Adrenal gland (tissue), 12 donors: ENCODE measurements around the gene UNK. TPM values are rescaled to one million over a fixed set of nuclear protein-coding genes. Genes with fewer than 3 reads are reported as not detected.

Experiments
- DNase-seq, 7 donors: peaks; one replicate each; pipeline ENCODE4 v3.0.0-alpha.2; 2019 to 2020
- H3K27ac ChIP-seq, 5 donors: fragments of 200-600 bp; sonication (generic) in 4 of 5; 1 replicate in 3 of 5; 2 replicates in 2 of 5; pipeline versions ENCODE4 v1.5.1 to v1.8.0; 2016 to 2020; ENCODE audit warnings: mild to moderate bottlenecking in 1 of 5
- H3K27me3 ChIP-seq: fragments of 200-600 bp; 2 replicates; pipeline ENCODE4 v1.8.0; 2021
- H3K36me3 ChIP-seq, 2 donors: fragments of 200-600 bp; replicated peaks in 1 of 2; 1 replicate in 1 of 2; 2 replicates in 1 of 2; pipeline versions ENCODE4 v1.5.1 to v1.8.0; 2018 to 2022
- H3K4me1 ChIP-seq, 2 donors: fragments of 200-600 bp; replicated peaks in 1 of 2; 1 replicate in 1 of 2; 2 replicates in 1 of 2; pipeline versions ENCODE4 v1.5.1 to v1.8.0; 2018 to 2021
- H3K4me3 ChIP-seq, 4 donors: fragments of 200-600 bp; sonication (generic) in 3 of 4; one replicate each; pipeline ENCODE4 v1.5.1; 2016 to 2018
- H3K9me3 ChIP-seq, 3 donors: fragments of 200-600 bp; sonication (generic) in 1 of 3; replicated peaks in 1 of 3; 1 replicate in 2 of 3; 2 replicates in 1 of 3; pipeline versions ENCODE4 v1.5.1 to v1.8.0; 2016 to 2021
- CTCF ChIP-seq, 6 experiments: fragments of 450-650 bp in 4 of 6; fragments of 200-600 bp in 2 of 6; sonication (generic) in 1 of 6; IDR thresholded peaks; 1 replicate in 5 of 6; 2 replicates in 1 of 6; pipeline versions ENCODE4 v1.5.1 to v1.8.0; 2016 to 2021; ENCODE audit warnings: antibody characterized with exemption in 6 of 6, mild to moderate bottlenecking in 2 of 6, moderate library complexity in 1 of 6
- POLR2A ChIP-seq, 2 donors: fragments of 450-650 bp; IDR thresholded peaks; one replicate each; pipeline ENCODE4 v1.6.1; 2017; ENCODE audit warnings: antibody characterized with exemption in 2 of 2, mild to moderate bottlenecking in 2 of 2, moderate library complexity in 1 of 2
- WGBS, 4 donors: extraction: QIAGEN DNeasy Blood & Tissue Kit in 2 of 4; methylation state at CpG; one replicate each; pipeline versions ENCODE4 v1.1.5 to v1.1.7; 2013 to 2017; 5-methylcytosine and 5-hydroxymethylcytosine counted together
- intact Hi-C, 2 donors: fragments of 100-400 bp; cut with DNase I; formaldehyde crosslinking; loops; one replicate each; pipeline versions ENCODE4 v1.14.1 to v1.15.0; 2022 to 2023
- polyA plus RNA-seq, 3 donors: library from polyadenylated mRNA; stranded (reverse); fragments of 200-250 nt in 2 of 3; fragments of 350-450 nt in 1 of 3; fragmentation: Illumina TruSeq in 1 of 3; extraction: RNeasy Lipid Tissue Mini Kit (QIAGEN cat#74804) in 1 of 3; gene quantifications; one replicate each; pipeline ENCODE4 v1.2.3, GENCODE V29; 2013 to 2014
- total RNA-seq, 9 donors: library from RNA; depleted of rRNA in 4 of 9; stranded (reverse); fragments of >200 nt in 4 of 9; fragments of 120-200 nt in 1 of 9; fragmentation: NEBNext Ultra II Directional in 1 of 9; extraction: Animal tissue kit (Norgen Biotek cat#: 25700) in 1 of 9; gene quantifications; one replicate each; pipeline versions ENCODE4 v1.1.0 to v1.2.4, GENCODE V29; 2013 to 2023
- donor health status: healthy with polysubstance abuse.
- donor health status: Bipolar disorder and iron deficiency.
- donor health status: DM: yes; HTN: yes; CAD: no.
- donor health status: DM: no; HTN: no; CAD: no.
- donor health status: DM: no; HTN: no; CAD: no.
- donor health status: DM: yes; HTN: yes; CAD: no.

The UNK gene
- total and polyA plus RNA-seq, 12 donors: 13.6 to 45.9 (median 24.6) TPM

GRCh38 chr17:75835654-75835987 is 51.0 kb downstream of the UNK start:
- H3K4me3 ChIP-seq: no peak overlapping the region
- no peaks in the 10 kb centered on the region for H3K9me3 ChIP-seq
- intact Hi-C loops: no loop called here
- no peak for DNase-seq
- 74 to 89% (median 86%) methylated on average over 9 of the region's 9 CpGs for WGBS, 4 donors
- TF ChIP-seq POLR2A (IDR thresholded peaks at IDR 0.05) (no peak), CTCF (IDR thresholded peaks at IDR 0.05) (no peak)
- no peaks in the 10 kb centered on the region for H3K4me1 ChIP-seq
- H3K27ac ChIP-seq: no peak overlapping the region
- no peaks in the 10 kb centered on the region for H3K27me3 ChIP-seq
- peaks cover 0 to 12% of the 10 kb centered on the region in 2 donors for H3K36me3 ChIP-seq

GRCh38 chr17:75836605-75837004 is 52.0 kb downstream of the UNK start:
- no peak overlapping the region for H3K27ac ChIP-seq
- H3K4me3 ChIP-seq: no peak overlapping the region
- 88 to 97% (median 93%) methylated on average over 2 to 9 of the region's 9 CpGs for WGBS, 4 donors
- no peak for DNase-seq
- H3K4me1 ChIP-seq: no peaks in the 10 kb centered on the region
- peaks cover 0 to 9% of the 10 kb centered on the region in 2 donors for H3K36me3 ChIP-seq
- no peaks in the 10 kb centered on the region for H3K27me3 ChIP-seq
- no peak for TF ChIP-seq CTCF (IDR thresholded peaks at IDR 0.05)
- H3K9me3 ChIP-seq: no peaks in the 10 kb centered on the region
- intact Hi-C loops: no loop called here

GRCh38 chr17:75837899-75838298 is 53.3 kb downstream of the UNK start:
- no peak overlapping the region for H3K27ac ChIP-seq
- no peak for TF ChIP-seq POLR2A (IDR thresholded peaks at IDR 0.05)
- TF ChIP-seq CTCF (IDR thresholded peaks at IDR 0.05): no peak
- DNase-seq: no peak
- intact Hi-C loops: no loop called here
- no peaks in the 10 kb centered on the region for H3K4me1 ChIP-seq
- no peaks in the 10 kb centered on the region for H3K9me3 ChIP-seq
- WGBS, 4 donors: 57 to 77% (median 67%) methylated on average over 6 to 7 of the region's 7 CpGs
- no peaks in the 10 kb centered on the region for H3K27me3 ChIP-seq
- H3K36me3 ChIP-seq: peaks cover 0 to 9% of the 10 kb centered on the region in 2 donors
- no peak overlapping the region for H3K4me3 ChIP-seq

GRCh38 chr17:75838410-75838809 is 53.8 kb downstream of the UNK start:
- intact Hi-C loops: no loop called here
- Histone ChIP-seq H3K27ac (no peak overlapping the region), H3K27me3 (no peaks in the 10 kb centered on the region), H3K9me3 (no peaks in the 10 kb centered on the region), H3K4me3 (no peak overlapping the region), H3K36me3 (peaks cover 0 to 9% of the 10 kb centered on the region in 2 donors), H3K4me1 (no peaks in the 10 kb centered on the region)
- WGBS, 4 donors: 45 to 65% (median 63%) methylated on average over 15 of the region's 15 CpGs
- no peak for TF ChIP-seq CTCF (IDR thresholded peaks at IDR 0.05)
- no peak for TF ChIP-seq POLR2A (IDR thresholded peaks at IDR 0.05)
- peak in 1 of 7 donors; percentile 42 for DNase-seq
